ENCODE data around the gene GNAT3.

GNAT3 gene

GRCh38 chr7:80428161-80429054 lies 83.5 kb downstream of the GNAT3 start:
- Mint-ChIP-seq H3K9me3 (peaks cover 19% of the 10 kb centered on the region), H3K27ac (no peak overlapping the region), H3K36me3 (no peaks in the 10 kb centered on the region), H3K4me1 (no peaks in the 10 kb centered on the region), H3K4me3 (no peak overlapping the region)
- ATAC-seq: no peak
- no peak for DNase-seq (ENCODE audit: low spot score in 2 of 2)

GRCh38 chr7:80427218-80427617 lies 84.6 kb downstream of the GNAT3 start:
- Mint-ChIP-seq H3K4me1 (no peaks in the 10 kb centered on the region), H3K27ac (no peak overlapping the region), H3K36me3 (no peaks in the 10 kb centered on the region), H3K9me3 (peaks cover 16% of the 10 kb centered on the region), H3K4me3 (no peak overlapping the region)
- ATAC-seq (no peak), DNase-seq (ENCODE audit: low spot score in 2 of 2) (no peak)

GRCh38 chr7:80420876-80421275 lies 91.0 kb downstream of the GNAT3 start:
- DNase-seq (ENCODE audit: low spot score in 2 of 2): no peak
- Mint-ChIP-seq H3K27ac (no peak overlapping the region), H3K4me1 (no peaks in the 10 kb centered on the region), H3K36me3 (no peaks in the 10 kb centered on the region), H3K9me3 (peaks cover 3% of the 10 kb centered on the region), H3K4me3 (no peak overlapping the region)
- ATAC-seq: no peak

- H3K4me3 Mint-ChIP-seq: no peak overlapping the region
- no peaks in the 10 kb centered on the region for H3K4me1 Mint-ChIP-seq
- DNase-seq (ENCODE audit: low spot score in 2 of 2) (no peak), ATAC-seq (no peak)
- no peaks in the 10 kb centered on the region for H3K36me3 Mint-ChIP-seq
- peaks cover 7% of the 10 kb centered on the region for H3K9me3 Mint-ChIP-seq
- no peak overlapping the region for H3K27ac Mint-ChIP-seq
Observed at GRCh38 chr7:80417211-80417793, 94.6 kb downstream of the GNAT3 start.

GRCh38 chr7:80415522-80415921 lies 96.3 kb downstream of the GNAT3 start:
- no peak overlapping the region for H3K27ac Mint-ChIP-seq
- H3K4me1 Mint-ChIP-seq: no peaks in the 10 kb centered on the region
- H3K4me3 Mint-ChIP-seq: no peak overlapping the region
- ATAC-seq: no peak
- H3K9me3 Mint-ChIP-seq: peaks cover 7% of the 10 kb centered on the region
- no peaks in the 10 kb centered on the region for H3K36me3 Mint-ChIP-seq
- DNase-seq (ENCODE audit: low spot score in 2 of 2): no peak

GRCh38 chr7:80415114-80415513 lies 96.8 kb downstream of the GNAT3 start:
- Mint-ChIP-seq H3K9me3 (peaks cover 10% of the 10 kb centered on the region), H3K27ac (no peak overlapping the region), H3K4me3 (no peak overlapping the region), H3K36me3 (no peaks in the 10 kb centered on the region), H3K4me1 (no peaks in the 10 kb centered on the region)
- ATAC-seq: no peak
- no peak for DNase-seq (ENCODE audit: low spot score in 2 of 2)

GRCh38 chr7:80414331-80414730 lies 97.5 kb downstream of the GNAT3 start:
- no peak for DNase-seq (ENCODE audit: low spot score in 2 of 2)
- H3K4me1 Mint-ChIP-seq: no peaks in the 10 kb centered on the region
- H3K9me3 Mint-ChIP-seq: peaks cover 7% of the 10 kb centered on the region
- ATAC-seq: no peak
- H3K4me3 Mint-ChIP-seq: no peak overlapping the region
- no peaks in the 10 kb centered on the region for H3K36me3 Mint-ChIP-seq
- no peak overlapping the region for H3K27ac Mint-ChIP-seq

GRCh38 chr7:80413383-80413945 lies 98.4 kb downstream of the GNAT3 start:
- no peak overlapping the region for H3K27ac Mint-ChIP-seq
- ATAC-seq (no peak), DNase-seq (ENCODE audit: low spot score in 2 of 2) (no peak)
- no peaks in the 10 kb centered on the region for H3K4me1 Mint-ChIP-seq
- peaks cover 7% of the 10 kb centered on the region for H3K9me3 Mint-ChIP-seq
- H3K36me3 Mint-ChIP-seq: no peaks in the 10 kb centered on the region
- H3K4me3 Mint-ChIP-seq: no peak overlapping the region

GRCh38 chr7:80412842-80413241 lies 99.0 kb downstream of the GNAT3 start:
- Mint-ChIP-seq H3K9me3 (peaks cover 7% of the 10 kb centered on the region), H3K4me1 (no peaks in the 10 kb centered on the region), H3K27ac (no peak overlapping the region), H3K4me3 (no peak overlapping the region), H3K36me3 (no peaks in the 10 kb centered on the region)
- no peak for ATAC-seq
- DNase-seq (ENCODE audit: low spot score in 2 of 2): no peak

GRCh38 chr7:80411621-80412020 lies 100.2 kb downstream of the GNAT3 start:
- ATAC-seq (no peak), DNase-seq (ENCODE audit: low spot score in 2 of 2) (no peak)
- Mint-ChIP-seq H3K9me3 (peaks cover 9% of the 10 kb centered on the region), H3K36me3 (no peaks in the 10 kb centered on the region), H3K27ac (no peak overlapping the region), H3K4me3 (no peak overlapping the region), H3K4me1 (no peaks in the 10 kb centered on the region)

GRCh38 chr7:80410081-80410480 lies 101.8 kb downstream of the GNAT3 start:
- ATAC-seq (no peak), DNase-seq (ENCODE audit: low spot score in 2 of 2) (no peak)
- Mint-ChIP-seq H3K27ac (no peak overlapping the region), H3K36me3 (no peaks in the 10 kb centered on the region), H3K4me3 (no peak overlapping the region), H3K4me1 (no peaks in the 10 kb centered on the region), H3K9me3 (peaks cover 14% of the 10 kb centered on the region)
